HepG2 (cell line): ENCODE measurements around the gene ZKSCAN8. TPM values are rescaled to one million over a fixed set of nuclear protein-coding genes. Genes with fewer than 3 reads are reported as not detected.

Experiments
- ATAC-seq: fragments of 200-7000 bp; cut with Tn5 transposase; 3 replicates; pipeline ENCODE4 v1.9.1; 2020; ENCODE audit warnings: mild to moderate bottlenecking, moderate library complexity
- BruUV-seq: library from RNA; stranded (reverse); fragments of 400-500 nt; replicated peaks from 2 replicates; lab custom pipeline; 2021; lab: Mats Ljungman, UMichigan
- CTCF ChIA-PET: fragments of 300-600 bp; formaldehyde crosslinking; extraction: SDS; loops from one replicate; lab custom pipeline; 2021; ENCODE audit warnings: low total read pairs, inconsistent platforms, low intra/inter-chr PET ratio; lab: Yijun Ruan, JAX
- POLR2A ChIA-PET: fragments of 350-600 bp; sonication (Branson Sonifier 250); formaldehyde crosslinking; loops from one replicate; lab custom pipeline; 2020; ENCODE audit warnings: antibody characterized with exemption, inconsistent platforms; lab: Yijun Ruan, JAX
- DNase-seq: peaks from one replicate; pipeline ENCODE4 v3.0.0-alpha.2; 2015; ENCODE audit warnings: low spot score
- FAIRE-seq: peaks from 3 replicates; lab custom pipeline; 2011; peaks lifted over from hg19 to GRCh38; lab: Jason Lieb, UNC
- H2AFZ ChIP-seq: one replicate; pipeline ENCODE4 v1.6.1; 2011; ENCODE audit warnings: low read length, inconsistent platforms
- H3K27ac ChIP-seq: fragments of 300-600 bp; 3 replicates; pipeline ENCODE4 v1.8.0; 2011; ENCODE audit warnings: mixed run types, mild to moderate bottlenecking, mixed read lengths, low read length, inconsistent platforms; ENCODE audit not compliant: insufficient read depth; ENCODE audit errors: extremely low read length
- H3K27me3 ChIP-seq, 2 experiments: fragments of 200-600 bp in 1 of 2; 2 replicates in 1 of 2; 3 replicates in 1 of 2; pipeline versions ENCODE4 v1.6.0 to v1.8.0; 2011; ENCODE audit warnings: low read length in 2 of 2, mild to moderate bottlenecking in 2 of 2, moderate library complexity in 2 of 2, inconsistent platforms in 1 of 2; ENCODE audit not compliant: insufficient read depth in 2 of 2, control insufficient read depth in 1 of 2
- H3K36me3 ChIP-seq, 2 experiments: fragments of 200-600 bp in 1 of 2; replicated peaks in 1 of 2; 2 replicates in 1 of 2; 3 replicates in 1 of 2; pipeline versions ENCODE4 v1.5.1 to v1.8.0; 2011; ENCODE audit warnings: low read length in 2 of 2, inconsistent platforms in 1 of 2; ENCODE audit not compliant: insufficient read depth in 2 of 2, control insufficient read depth in 1 of 2
- H3K4me1 ChIP-seq: 2 replicates; pipeline ENCODE4 v1.5.1; 2012; ENCODE audit warnings: low read length, inconsistent platforms; ENCODE audit not compliant: insufficient read depth
- H3K4me2 ChIP-seq: 2 replicates; pipeline ENCODE4 v1.6.0; 2011; ENCODE audit warnings: low read depth, low read length, inconsistent platforms
- H3K4me3 ChIP-seq, 3 experiments: fragments of 200-600 bp in 1 of 3; sonication (generic), shearing (Covaris generic) in 1 of 3; replicated peaks in 1 of 3; 2 replicates each; pipeline ENCODE4 v1.5.1; 2011 to 2016; ENCODE audit warnings: low read length in 3 of 3, inconsistent platforms in 2 of 3, low read depth in 2 of 3, mild to moderate bottlenecking in 2 of 3, control low read depth in 1 of 3, mixed read lengths in 1 of 3; ENCODE audit not compliant: insufficient read depth in 1 of 3
- H3K79me2 ChIP-seq: one replicate; pipeline ENCODE4 v1.6.1; 2011; ENCODE audit warnings: low read length, inconsistent platforms; ENCODE audit not compliant: insufficient read depth
- H3K9ac ChIP-seq: 2 replicates; pipeline ENCODE4 v1.6.0; 2011; ENCODE audit warnings: mild to moderate bottlenecking, low read depth, low read length, inconsistent platforms; ENCODE audit not compliant: insufficient read depth
- H3K9me3 ChIP-seq: 2 replicates; pipeline ENCODE4 v1.5.1; 2012; ENCODE audit warnings: mild to moderate bottlenecking, low read length
- H4K20me1 ChIP-seq: 2 replicates; pipeline ENCODE4 v1.6.0; 2011; ENCODE audit warnings: inconsistent platforms, mild to moderate bottlenecking, low read length, moderate library complexity; ENCODE audit not compliant: insufficient read depth
- ELF3 ChIP-seq: IDR thresholded peaks from 2 replicates; pipeline ENCODE4 v1.6.1; 2016; ENCODE audit warnings: missing genetic modification reagents, missing compliant biosample characterization
- HDAC2 ChIP-seq: sonication (generic); formaldehyde crosslinking; IDR thresholded peaks from 2 replicates; pipeline ENCODE4 v1.4.0; 2020; ENCODE audit warnings: missing genetic modification reagents
- MXD4 ChIP-seq: IDR thresholded peaks from 2 replicates; pipeline ENCODE4 v1.6.1; 2016; ENCODE audit warnings: mild to moderate bottlenecking, missing biosample characterization, missing genetic modification reagents
- RELA ChIP-seq: sonication (generic); formaldehyde crosslinking; IDR thresholded peaks from 2 replicates; pipeline ENCODE4 v1.4.0; 2020; ENCODE audit warnings: missing genetic modification reagents
- SAP130 ChIP-seq: IDR thresholded peaks from 2 replicates; pipeline ENCODE4 v1.6.1; 2016; ENCODE audit warnings: low read depth
- SNAI1 ChIP-seq: sonication (generic); formaldehyde crosslinking; IDR thresholded peaks from 2 replicates; pipeline ENCODE4 v1.5.0; 2020; ENCODE audit warnings: mild to moderate bottlenecking, missing genetic modification reagents, borderline replicate concordance
- TAF1 ChIP-seq: sonication (generic); formaldehyde crosslinking; IDR thresholded peaks from 2 replicates; pipeline ENCODE4 v1.4.0; 2020; ENCODE audit warnings: missing genetic modification reagents
- TBX2 ChIP-seq: sonication (generic); formaldehyde crosslinking; IDR thresholded peaks from 2 replicates; pipeline ENCODE4 v1.5.0; 2020; ENCODE audit warnings: missing genetic modification reagents, mild to moderate bottlenecking, borderline replicate concordance
- XRCC5 ChIP-seq: fragments of 200-400 bp; formaldehyde crosslinking; optimal IDR thresholded peaks from 2 replicates; pipeline ENCODE3; 2017; ENCODE audit warnings: mild to moderate bottlenecking, low read length
- ZBTB7B ChIP-seq: sonication (generic); formaldehyde crosslinking; IDR thresholded peaks from 2 replicates; pipeline ENCODE4 v1.4.0; 2020; ENCODE audit warnings: missing genetic modification reagents
- ZMYM4 ChIP-seq: sonication (generic); formaldehyde crosslinking; IDR thresholded peaks from 2 replicates; pipeline ENCODE4 v1.8.1; 2023; ENCODE audit warnings: mild to moderate bottlenecking, missing genetic modification reagents
- ZNF746 ChIP-seq: sonication (generic); formaldehyde crosslinking; IDR thresholded peaks from 2 replicates; pipeline ENCODE4 v1.8.0; 2022; ENCODE audit warnings: mild to moderate bottlenecking, missing genetic modification reagents
- ZNF788 ChIP-seq: sonication (generic); formaldehyde crosslinking; IDR thresholded peaks from 2 replicates; pipeline ENCODE4 v1.5.0; 2020; ENCODE audit warnings: mild to moderate bottlenecking, missing genetic modification reagents, borderline replicate concordance
- ZSCAN20 ChIP-seq: sonication (generic); formaldehyde crosslinking; IDR thresholded peaks from 2 replicates; pipeline ENCODE4 v1.4.0; 2020; ENCODE audit warnings: missing genetic modification reagents, mild to moderate bottlenecking, borderline replicate concordance
- WGBS: methylation state at CpG from one replicate; pipeline ENCODE4 v1.1.6; 2017; ENCODE audit warnings: low lambda C conversion rate; 5-methylcytosine and 5-hydroxymethylcytosine counted together
- in situ Hi-C: cut with HindIII; loops from 2 replicates; pipeline ENCODE4 v1.10.0; 2017; ENCODE audit warnings: low pct_unique_long_range_greater_than_20kb; ENCODE audit not compliant: extremely low pct_ligation_motif_present
- intact Hi-C: fragments of 100-400 bp; cut with micrococcal nuclease; formaldehyde crosslinking; loops from one replicate; pipeline ENCODE4 v1.10.0; 2022; ENCODE audit not compliant: unreplicated experiment
- polyA plus RNA-seq, 8 experiments: library from polyadenylated mRNA; depleted of rRNA in 3 of 8; stranded (reverse) in 7 of 8; unstranded in 1 of 8; fragments of >200 nt; fragmentation: Illumina TruSeq in 4 of 8; extraction: Trizol in 4 of 8; gene quantifications; 2 replicates each; pipeline versions ENCODE4 v1.2.1 to v1.2.3, GENCODE V29; 2011 to 2016; ENCODE audit warnings: low read depth in 4 of 8, missing spikeins in 1 of 8, mixed read lengths in 1 of 8; ENCODE audit not compliant: insufficient read depth in 1 of 8
- total RNA-seq, 5 experiments: library from RNA; depleted of rRNA; stranded (reverse); fragments of >200 nt; fragmentation: Illumina TruSeq; extraction: Trizol; gene quantifications; 2 replicates each; pipeline ENCODE4 v1.2.3, GENCODE V29; 2016; ENCODE audit warnings: low read depth in 1 of 5
- TF ChIP-seq, protein P1 (sequence below): sonication (generic); formaldehyde crosslinking; IDR thresholded peaks from 2 replicates; pipeline ENCODE4 v1.9.0; 2021; ENCODE audit warnings: missing genetic modification reagents, mild to moderate bottlenecking, borderline replicate concordance
- TF ChIP-seq, protein P2 (sequence below): IDR thresholded peaks from 2 replicates; pipeline ENCODE4 v1.6.1; 2016; ENCODE audit warnings: low read depth

Gene ZKSCAN8
- total and polyA plus RNA-seq, 2 of the 13 experiments (the other 11 are each of a cell fraction or from before 2014, with no cell fraction given), result 12.4 to 20.9 TPM

DNA sequence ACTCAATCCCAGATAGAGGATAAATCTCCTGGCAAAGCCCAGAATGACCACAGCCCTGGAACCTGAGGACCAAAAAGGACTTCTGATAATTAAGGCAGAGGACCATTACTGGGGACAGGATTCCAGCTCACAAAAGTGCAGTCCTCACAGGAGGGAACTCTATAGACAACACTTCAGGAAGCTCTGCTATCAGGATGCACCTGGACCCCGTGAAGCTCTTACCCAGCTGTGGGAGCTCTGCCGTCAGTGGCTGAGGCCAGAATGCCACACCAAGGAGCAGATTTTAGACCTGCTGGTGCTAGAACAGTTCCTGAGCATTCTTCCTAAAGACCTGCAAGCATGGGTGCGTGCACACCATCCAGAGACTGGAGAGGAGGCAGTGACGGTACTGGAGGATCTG is 16.3 kb upstream of the ZKSCAN8 start:
- FAIRE-seq, result no peak
- H3K79me2 ChIP-seq, result peaks cover 35% of the 10 kb centered on the region
- H3K4me2 ChIP-seq, result peak overlapping the region; percentile 74
- ChIA-PET POLR2A (interaction anchor here (0.6 to 5.1 kb wide), 8 partner anchors 12 to 258 kb away, joined by 3 to 86 read pairs (median 8); partner anchors contain the start of genes ZKSCAN8 and ZNF165), CTCF (no interaction called here)
- WGBS, result 77% methylated on average over 4 of the region's 4 CpGs
- H3K27ac ChIP-seq, result no peak overlapping the region
- H3K36me3 ChIP-seq, result peaks cover 5 to 48% of the 10 kb centered on the region in 2 experiments
- H4K20me1 ChIP-seq, result 0 out of 2 replicates have a peak, but pooled peaks cover 3% of the 10 kb centered on the region
- peak overlapping the region; percentile 75; the same call in 1 of the 2 replicates for H3K9ac ChIP-seq
- H3K9me3 ChIP-seq, result no peaks in the 10 kb centered on the region
- no TSS peak for BruUV-seq
- no peak overlapping the region for H2AFZ ChIP-seq
- H3K4me1 ChIP-seq, result peaks cover 24% of the 10 kb centered on the region
- DNase-seq, result no peak
- intact Hi-C loops, result no loop called here
- H3K27me3 ChIP-seq, result no peaks in the 10 kb centered on the region; a peak in 1 of 5 replicates
- TF ChIP-seq SNAI1 (CRISPR knock-in tag), result no peak
- TF ChIP-seq ZNF788 (CRISPR knock-in tag), result no peak
- no peak for TF ChIP-seq TBX2 (CRISPR knock-in tag)
- no peak for TF ChIP-seq ZNF746 (CRISPR knock-in tag)
- TF ChIP-seq RELA (CRISPR knock-in tag), result no peak
- TF ChIP-seq, all 625 proteins: peak for 0
- ATAC-seq, result no peak
- in situ Hi-C loops, result no loop called here
- H3K4me3 ChIP-seq, result peak overlapping the region; percentile 81 to 89 (median 86); a peak in 5 of 6 replicates

DNA sequence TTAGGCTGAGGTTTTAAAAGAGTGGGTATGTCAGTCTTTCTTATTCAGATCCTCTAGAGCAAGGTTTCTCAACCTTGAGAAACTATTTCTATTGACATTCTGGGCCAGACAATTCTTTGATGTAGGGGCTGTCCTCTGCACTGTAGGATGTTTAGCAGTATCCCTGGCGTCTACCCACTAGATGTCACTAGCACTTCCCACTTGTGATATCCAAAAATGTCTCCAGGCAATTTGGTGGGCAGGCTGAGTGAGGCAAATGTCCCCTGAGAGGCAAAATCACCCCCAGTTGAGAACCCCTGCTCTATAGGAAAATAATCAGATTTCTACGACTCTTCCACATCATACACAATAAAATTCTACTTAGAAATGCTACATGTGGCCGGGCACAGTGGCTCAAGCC is 7.7 kb upstream of the ZKSCAN8 start:
- H3K4me2 ChIP-seq, result no peak overlapping the region
- POLR2A ChIA-PET, result interaction anchor here (0.9 kb wide), 1 partner anchor 10 kb away, joined by 4 read pairs; the partner anchor contains the start of gene ZSCAN16
- H3K9me3 ChIP-seq, result no peaks in the 10 kb centered on the region
- intact Hi-C loops (loop anchor here (1.0 kb wide), 1 partner anchor 222 kb away; no protein-coding TSS in a partner anchor), in situ Hi-C loops (loop anchor here (5.0 kb wide), 1 partner anchor 223 kb away; no protein-coding TSS in a partner anchor)
- H3K4me1 ChIP-seq, result peaks cover 45% of the 10 kb centered on the region
- CTCF ChIA-PET, result interaction anchor here (1.7 kb wide), 1 partner anchor 222 kb away, joined by 13 read pairs; no protein-coding TSS in a partner anchor
- BruUV-seq, result no TSS peak
- ATAC-seq (peak; percentile 33), FAIRE-seq (peak; percentile 61), DNase-seq (peak; percentile 59)
- H3K9ac ChIP-seq, result no peak overlapping the region
- peaks cover 2 to 19% of the 10 kb centered on the region in 2 experiments; a peak in 2 of 5 replicates for H3K36me3 ChIP-seq
- 0 out of 2 replicates have a peak, but pooled peaks cover 3% of the 10 kb centered on the region for H4K20me1 ChIP-seq
- H3K27ac ChIP-seq, result no peak overlapping the region
- WGBS, result 71% methylated on average over 3 of the region's 3 CpGs
- H2AFZ ChIP-seq, result no peak overlapping the region
- no peak overlapping the region for H3K4me3 ChIP-seq
- H3K27me3 ChIP-seq, result no peaks in the 10 kb centered on the region; a peak in 1 of 5 replicates
- peaks cover 39% of the 10 kb centered on the region for H3K79me2 ChIP-seq
- TF ChIP-seq MXD4 (CRISPR knock-in tag) (0 out of 2 replicates have a peak, but pooled peaks have one; percentile 34), ZMYM4 (CRISPR knock-in tag) (0 out of 2 replicates have a peak, but pooled peaks have one; percentile 16), TAF1 (CRISPR knock-in tag) (no peak), SAP130 (CRISPR knock-in tag) (peak; percentile 49; the same call in 1 of the 2 replicates), ELF3 (0 out of 2 replicates have a peak, but pooled peaks have one; percentile 13), ZBTB7B (CRISPR knock-in tag) (0 out of 2 replicates have a peak, but pooled peaks have one; percentile 35), HDAC2 (CRISPR knock-in tag) (0 out of 2 replicates have a peak, but pooled peaks have one; percentile 18), ZSCAN20 (CRISPR knock-in tag) (no peak), XRCC5 (peak; percentile 37)
- TF ChIP-seq, protein P1, sequence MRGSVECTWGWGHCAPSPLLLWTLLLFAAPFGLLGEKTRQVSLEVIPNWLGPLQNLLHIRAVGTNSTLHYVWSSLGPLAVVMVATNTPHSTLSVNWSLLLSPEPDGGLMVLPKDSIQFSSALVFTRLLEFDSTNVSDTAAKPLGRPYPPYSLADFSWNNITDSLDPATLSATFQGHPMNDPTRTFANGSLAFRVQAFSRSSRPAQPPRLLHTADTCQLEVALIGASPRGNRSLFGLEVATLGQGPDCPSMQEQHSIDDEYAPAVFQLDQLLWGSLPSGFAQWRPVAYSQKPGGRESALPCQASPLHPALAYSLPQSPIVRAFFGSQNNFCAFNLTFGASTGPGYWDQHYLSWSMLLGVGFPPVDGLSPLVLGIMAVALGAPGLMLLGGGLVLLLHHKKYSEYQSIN, result no peak
- TF ChIP-seq, protein P2, sequence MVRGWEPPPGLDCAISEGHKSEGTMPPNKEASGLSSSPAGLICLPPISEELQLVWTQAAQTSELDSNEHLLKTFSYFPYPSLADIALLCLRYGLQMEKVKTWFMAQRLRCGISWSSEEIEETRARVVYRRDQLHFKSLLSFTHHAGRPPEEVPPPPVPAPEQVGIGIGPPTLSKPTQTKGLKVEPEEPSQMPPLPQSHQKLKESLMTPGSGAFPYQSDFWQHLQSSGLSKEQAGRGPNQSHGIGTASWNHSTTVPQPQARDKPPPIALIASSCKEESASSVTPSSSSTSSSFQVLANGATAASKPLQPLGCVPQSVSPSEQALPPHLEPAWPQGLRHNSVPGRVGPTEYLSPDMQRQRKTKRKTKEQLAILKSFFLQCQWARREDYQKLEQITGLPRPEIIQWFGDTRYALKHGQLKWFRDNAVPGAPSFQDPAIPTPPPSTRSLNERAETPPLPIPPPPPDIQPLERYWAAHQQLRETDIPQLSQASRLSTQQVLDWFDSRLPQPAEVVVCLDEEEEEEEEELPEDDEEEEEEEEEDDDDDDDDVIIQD (CRISPR knock-in tag), result 0 out of 2 replicates have a peak, but pooled peaks have one; percentile 33
